ENCODE data around the gene SCO1. TPM values are rescaled to one million over a fixed set of nuclear protein-coding genes. Genes with fewer than 3 reads are reported as not detected.

The SCO1 gene
- total and polyA plus RNA-seq, 8 donors: 8.0 to 61.1 (median 13.4) TPM

DNA sequence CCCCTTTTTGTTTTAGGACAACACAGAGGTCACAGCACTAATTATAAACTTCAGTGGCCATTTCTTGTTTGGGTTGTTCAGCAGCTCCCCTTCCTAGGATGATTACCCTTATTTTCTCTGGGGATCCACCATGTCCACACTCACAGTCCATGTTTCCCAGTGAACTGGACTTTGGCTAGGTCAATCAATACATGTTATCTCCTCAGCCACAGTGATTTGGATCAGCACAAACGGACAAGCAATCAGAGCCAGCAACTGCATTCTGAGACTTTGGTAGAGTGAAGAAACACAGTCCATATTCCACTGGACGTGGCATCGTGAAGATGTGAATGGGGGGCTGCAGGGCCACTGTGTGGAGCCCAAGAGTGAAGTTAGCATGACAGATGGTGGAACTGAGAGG is 27.9 kb upstream of the SCO1 start:
- H3K4me3 ChIP-seq: no peak overlapping the region
- H3K27me3 ChIP-seq: peaks cover 0 to 7% (median 0%) of the 10 kb centered on the region in 3 donors
- H3K4me1 ChIP-seq: peaks cover 0 to 17% (median 8%) of the 10 kb centered on the region in 4 donors
- no peak overlapping the region for H3K27ac ChIP-seq
- H3K36me3 ChIP-seq: peaks cover 7 to 63% (median 57%) of the 10 kb centered on the region in 4 donors
- no peaks in the 10 kb centered on the region for H3K9me3 ChIP-seq
- intact Hi-C loops (cut with DNase I; ENCODE audit: low total_unique reads): no loop called here
- 66 to 74% (median 71%) methylated on average over 3 of the region's 3 CpGs for WGBS, 5 donors
- DNase-seq: no peak
- TF ChIP-seq, protein P1, sequence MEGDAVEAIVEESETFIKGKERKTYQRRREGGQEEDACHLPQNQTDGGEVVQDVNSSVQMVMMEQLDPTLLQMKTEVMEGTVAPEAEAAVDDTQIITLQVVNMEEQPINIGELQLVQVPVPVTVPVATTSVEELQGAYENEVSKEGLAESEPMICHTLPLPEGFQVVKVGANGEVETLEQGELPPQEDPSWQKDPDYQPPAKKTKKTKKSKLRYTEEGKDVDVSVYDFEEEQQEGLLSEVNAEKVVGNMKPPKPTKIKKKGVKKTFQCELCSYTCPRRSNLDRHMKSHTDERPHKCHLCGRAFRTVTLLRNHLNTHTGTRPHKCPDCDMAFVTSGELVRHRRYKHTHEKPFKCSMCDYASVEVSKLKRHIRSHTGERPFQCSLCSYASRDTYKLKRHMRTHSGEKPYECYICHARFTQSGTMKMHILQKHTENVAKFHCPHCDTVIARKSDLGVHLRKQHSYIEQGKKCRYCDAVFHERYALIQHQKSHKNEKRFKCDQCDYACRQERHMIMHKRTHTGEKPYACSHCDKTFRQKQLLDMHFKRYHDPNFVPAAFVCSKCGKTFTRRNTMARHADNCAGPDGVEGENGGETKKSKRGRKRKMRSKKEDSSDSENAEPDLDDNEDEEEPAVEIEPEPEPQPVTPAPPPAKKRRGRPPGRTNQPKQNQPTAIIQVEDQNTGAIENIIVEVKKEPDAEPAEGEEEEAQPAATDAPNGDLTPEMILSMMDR (IDR thresholded peaks at IDR 0.05): no peak
- no peak for TF ChIP-seq EP300 (IDR thresholded peaks at IDR 0.05)
- TF ChIP-seq POLR2AphosphoS5 (IDR thresholded peaks at IDR 0.05): no peak
- TF ChIP-seq POLR2A (IDR thresholded peaks at IDR 0.05): no peak

DNA sequence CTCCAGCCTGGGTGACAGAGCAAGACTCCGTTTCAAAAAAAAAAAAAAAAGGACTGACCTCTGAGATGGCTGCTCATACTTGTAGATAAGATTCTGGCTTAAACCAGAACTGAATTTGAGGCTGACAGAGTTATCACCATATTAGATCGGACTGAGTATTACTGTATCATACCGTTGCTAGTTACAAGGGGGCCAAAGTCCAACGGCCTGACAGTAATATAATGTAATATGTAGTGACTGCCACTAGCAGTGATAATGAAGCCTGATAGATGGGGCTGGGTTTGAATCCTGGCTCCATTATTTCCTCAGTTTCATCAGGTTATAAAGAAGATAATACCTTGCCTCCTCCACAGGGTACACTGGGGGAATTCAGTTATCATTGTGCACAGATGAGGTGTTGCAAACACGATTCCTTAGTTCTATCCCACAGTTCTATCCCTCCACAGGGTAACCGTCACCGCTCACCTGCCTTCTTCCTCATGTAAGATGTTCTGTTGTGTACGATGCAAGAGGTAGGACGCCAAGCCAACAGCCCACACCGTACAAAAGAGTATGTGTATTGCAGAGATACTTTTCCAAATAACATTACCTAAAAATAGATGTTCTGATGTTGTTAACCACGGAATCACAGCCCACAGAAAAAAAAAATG is 27.3 kb upstream of the SCO1 start:
- H3K36me3 ChIP-seq: peaks cover 7 to 69% (median 59%) of the 10 kb centered on the region in 4 donors
- H3K27me3 ChIP-seq: peaks cover 0 to 5% (median 0%) of the 10 kb centered on the region in 3 donors
- no peak overlapping the region for H3K4me3 ChIP-seq
- H3K4me1 ChIP-seq: peaks cover 0 to 17% (median 7%) of the 10 kb centered on the region in 4 donors
- DNase-seq: no peak
- WGBS, 5 donors: 71 to 86% (median 76%) methylated on average over 11 of the region's 11 CpGs
- H3K9me3 ChIP-seq: no peaks in the 10 kb centered on the region
- no peak overlapping the region for H3K27ac ChIP-seq
- intact Hi-C loops (cut with DNase I; ENCODE audit: low total_unique reads): no loop called here
- TF ChIP-seq POLR2AphosphoS5 (IDR thresholded peaks at IDR 0.05): no peak

DNA sequence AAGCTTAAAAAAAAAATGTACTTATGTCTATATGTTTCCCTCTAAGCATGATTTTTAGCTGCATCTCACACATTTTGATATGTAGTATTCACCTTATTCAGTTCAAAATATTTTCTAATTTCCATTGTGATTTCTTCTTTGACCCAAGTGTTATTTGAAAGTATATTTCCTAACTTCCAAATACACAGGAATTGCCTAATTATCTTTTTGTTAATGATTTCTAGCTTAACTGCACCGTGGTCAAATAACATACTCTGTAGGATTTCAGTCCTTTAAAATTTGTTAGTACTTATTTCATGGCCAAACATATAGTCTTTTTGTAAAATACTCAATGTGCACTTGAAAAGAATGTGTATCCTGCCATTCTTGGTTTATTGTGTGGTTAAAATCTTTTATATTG is 21.2 kb upstream of the SCO1 start:
- H3K4me3 ChIP-seq: no peak overlapping the region
- DNase-seq: no peak
- 30 to 51% (median 32%) methylated on average over 1 of the region's 1 CpG for WGBS, 5 donors
- peaks cover 0 to 59% (median 46%) of the 10 kb centered on the region in 4 donors for H3K36me3 ChIP-seq
- intact Hi-C loops (cut with DNase I; ENCODE audit: low total_unique reads): no loop called here
- TF ChIP-seq, protein P1 (IDR thresholded peaks at IDR 0.05): no peak
- no peak for TF ChIP-seq EP300 (IDR thresholded peaks at IDR 0.05)
- TF ChIP-seq POLR2AphosphoS5 (IDR thresholded peaks at IDR 0.05): no peak
- TF ChIP-seq POLR2A (IDR thresholded peaks at IDR 0.05): no peak
- no peak overlapping the region for H3K27ac ChIP-seq
- no peaks in the 10 kb centered on the region for H3K9me3 ChIP-seq
- no peaks in the 10 kb centered on the region for H3K27me3 ChIP-seq
- no peaks in the 10 kb centered on the region for H3K4me1 ChIP-seq

DNA sequence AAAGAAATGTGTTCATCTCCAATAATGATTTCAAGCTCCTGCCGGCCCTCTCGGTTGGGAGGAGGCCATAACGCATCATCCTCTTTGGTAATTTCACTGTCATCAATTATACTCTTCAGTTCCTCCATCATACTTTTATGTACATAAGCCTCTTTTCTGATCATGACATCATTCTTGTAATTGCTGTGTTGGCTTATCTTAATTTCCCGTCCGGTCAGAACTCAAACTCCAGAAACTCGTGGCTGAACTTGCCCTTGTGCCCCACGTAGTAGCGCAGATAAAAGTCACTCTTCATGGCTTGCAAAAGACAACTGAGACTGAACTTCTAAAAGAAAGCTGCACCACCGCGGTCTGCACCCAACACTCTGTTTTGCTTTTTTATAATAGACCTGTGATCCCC is 18.9 kb upstream of the SCO1 start:
- Histone ChIP-seq H3K4me3 (no peak overlapping the region), H3K4me1 (no peaks in the 10 kb centered on the region), H3K36me3 (peaks cover 15 to 63% (median 48%) of the 10 kb centered on the region in 4 donors), H3K27me3 (no peaks in the 10 kb centered on the region), H3K27ac (no peak overlapping the region), H3K9me3 (no peaks in the 10 kb centered on the region)
- intact Hi-C loops (cut with DNase I; ENCODE audit: low total_unique reads): no loop called here
- TF ChIP-seq EP300 (IDR thresholded peaks at IDR 0.05): no peak
- TF ChIP-seq POLR2AphosphoS5 (IDR thresholded peaks at IDR 0.05): no peak
- no peak for TF ChIP-seq POLR2A (IDR thresholded peaks at IDR 0.05)
- TF ChIP-seq, protein P1 (IDR thresholded peaks at IDR 0.05): no peak
- 82 to 87% (median 82%) methylated on average over 10 of the region's 10 CpGs for WGBS, 5 donors
- no peak for DNase-seq

DNA sequence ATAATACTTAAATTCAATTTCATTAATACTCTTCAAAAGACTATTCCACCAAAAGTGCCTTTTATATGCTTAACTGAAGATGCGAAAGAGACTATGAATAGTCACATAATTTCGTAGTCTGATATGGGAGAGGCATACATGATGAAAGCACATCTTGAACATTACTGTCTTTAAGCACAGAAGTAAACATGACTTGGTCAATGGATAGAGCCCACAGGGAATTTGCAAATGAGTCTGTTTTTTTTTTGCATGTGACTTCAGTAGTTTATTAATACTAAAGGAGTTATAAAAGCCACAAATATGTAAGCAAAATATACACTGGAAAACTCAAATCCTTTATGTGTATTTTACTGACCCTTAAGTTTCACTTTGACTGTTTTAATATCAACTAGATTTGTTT is 16.0 kb upstream of the SCO1 start:
- WGBS, 5 donors: 86 to 97% (median 89%) methylated on average over 2 of the region's 2 CpGs
- DNase-seq: no peak
- intact Hi-C loops (cut with DNase I; ENCODE audit: low total_unique reads): loop anchor here (5.0 kb wide), 1 partner anchor 604 kb away; no protein-coding TSS in a partner anchor
- Histone ChIP-seq H3K27ac (no peak overlapping the region), H3K4me3 (no peak overlapping the region), H3K27me3 (no peaks in the 10 kb centered on the region), H3K36me3 (peaks cover 29 to 77% (median 59%) of the 10 kb centered on the region in 4 donors), H3K9me3 (no peaks in the 10 kb centered on the region), H3K4me1 (no peaks in the 10 kb centered on the region)
- TF ChIP-seq, protein P1 (IDR thresholded peaks at IDR 0.05): no peak
- TF ChIP-seq EP300 (IDR thresholded peaks at IDR 0.05) (no peak), POLR2AphosphoS5 (IDR thresholded peaks at IDR 0.05) (no peak), POLR2A (IDR thresholded peaks at IDR 0.05) (no peak)

All from stomach (tissue), 9 donors.